ENCODE data around the gene RAB44.

RAB44 gene

GRCh38 chr6:36688063-36688738 is 9.4 kb upstream of the RAB44 start:
- no peaks in the 10 kb centered on the region for H3K36me3 ChIP-seq (ENCODE audit: insufficient read depth, low read length)
- no peak overlapping the region for H3K27ac ChIP-seq
- H3K4me3 ChIP-seq: no peak overlapping the region
- H3K9ac ChIP-seq (ENCODE audit: insufficient read length): no peak overlapping the region
- H3K9me3 ChIP-seq (ENCODE audit: low read depth, low read length): no peaks in the 10 kb centered on the region
- DNase-seq (ENCODE audit: low read depth, low spot score): no peak
- TF ChIP-seq EZH2 (IDR thresholded peaks at IDR 0.05) (no peak), POLR2AphosphoS5 (IDR thresholded peaks at IDR 0.05; ENCODE audit: borderline replicate concordance, low read depth, low read length) (no peak), FOXP2 (optimal IDR thresholded peaks at IDR 0.05; ENCODE audit: control extremely low read depth, extremely low read length, insufficient read depth) (no peak)

DNA sequence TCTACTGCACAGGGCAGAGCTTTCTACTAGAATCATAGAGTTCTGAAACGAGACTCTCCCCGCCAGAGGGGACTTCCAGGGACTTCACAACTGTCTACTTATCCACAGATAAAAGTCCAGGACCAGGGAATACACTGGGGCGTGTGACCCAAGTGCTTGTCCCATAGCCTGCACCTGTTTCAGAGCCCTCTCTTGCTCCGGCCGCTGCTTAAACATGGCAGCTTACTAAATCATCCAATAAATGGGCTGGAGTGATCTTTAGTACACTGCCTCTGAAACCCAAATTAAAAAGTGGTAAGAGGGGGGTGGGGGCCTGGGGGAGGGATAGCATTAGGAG is 8.9 kb upstream of the RAB44 start:
- Histone ChIP-seq H3K9me3 (ENCODE audit: low read depth, low read length) (no peaks in the 10 kb centered on the region), H3K9ac (ENCODE audit: insufficient read length) (no peak overlapping the region), H3K4me3 (no peak overlapping the region), H3K27ac (no peak overlapping the region), H3K36me3 (ENCODE audit: insufficient read depth, low read length) (no peaks in the 10 kb centered on the region)
- no peak for DNase-seq (ENCODE audit: low read depth, low spot score)
- no peak for TF ChIP-seq POLR2AphosphoS5 (IDR thresholded peaks at IDR 0.05; ENCODE audit: borderline replicate concordance, low read depth, low read length)
- no peak for TF ChIP-seq EZH2 (IDR thresholded peaks at IDR 0.05)
- no peak for TF ChIP-seq FOXP2 (optimal IDR thresholded peaks at IDR 0.05; ENCODE audit: control extremely low read depth, extremely low read length, insufficient read depth)

- Histone ChIP-seq H3K4me3 (no peak overlapping the region), H3K27ac (no peak overlapping the region), H3K9ac (ENCODE audit: insufficient read length) (no peak overlapping the region), H3K36me3 (ENCODE audit: insufficient read depth, low read length) (no peaks in the 10 kb centered on the region), H3K9me3 (ENCODE audit: low read depth, low read length) (no peaks in the 10 kb centered on the region)
- no peak for DNase-seq (ENCODE audit: low read depth, low spot score)
- no peak for TF ChIP-seq FOXP2 (optimal IDR thresholded peaks at IDR 0.05; ENCODE audit: control extremely low read depth, extremely low read length, insufficient read depth)
- no peak for TF ChIP-seq EZH2 (IDR thresholded peaks at IDR 0.05)
- no peak for TF ChIP-seq POLR2AphosphoS5 (IDR thresholded peaks at IDR 0.05; ENCODE audit: borderline replicate concordance, low read depth, low read length)
Measured at GRCh38 chr6:36691011-36691410, 6.6 kb upstream of the RAB44 start.

DNA sequence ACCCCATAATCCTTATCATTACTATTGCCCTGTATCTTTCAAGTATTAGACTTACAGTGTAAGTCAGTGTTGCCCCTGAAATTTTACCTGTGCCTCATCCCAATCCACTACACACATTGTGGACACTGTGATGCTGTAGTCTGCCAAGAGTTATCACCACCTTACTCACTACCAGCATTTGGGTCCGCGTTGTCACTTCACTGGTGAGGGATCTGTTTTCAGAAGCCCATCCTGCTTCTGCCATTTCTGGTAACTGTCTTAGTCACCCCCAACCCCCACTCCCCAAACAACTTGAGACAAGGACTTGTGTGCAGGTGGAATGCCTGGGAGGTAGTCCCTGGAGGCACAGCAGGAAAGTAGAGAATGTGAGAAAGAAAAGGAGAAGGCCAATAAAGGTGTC is 6.0 kb upstream of the RAB44 start:
- DNase-seq (ENCODE audit: low read depth, low spot score): no peak
- Histone ChIP-seq H3K36me3 (ENCODE audit: insufficient read depth, low read length) (no peaks in the 10 kb centered on the region), H3K4me3 (no peak overlapping the region), H3K9me3 (ENCODE audit: low read depth, low read length) (no peaks in the 10 kb centered on the region), H3K9ac (ENCODE audit: insufficient read length) (no peak overlapping the region), H3K27ac (no peak overlapping the region)
- no peak for TF ChIP-seq EZH2 (IDR thresholded peaks at IDR 0.05)
- TF ChIP-seq POLR2AphosphoS5 (IDR thresholded peaks at IDR 0.05; ENCODE audit: borderline replicate concordance, low read depth, low read length): no peak
- TF ChIP-seq FOXP2 (optimal IDR thresholded peaks at IDR 0.05; ENCODE audit: control extremely low read depth, extremely low read length, insufficient read depth): no peak

DNA sequence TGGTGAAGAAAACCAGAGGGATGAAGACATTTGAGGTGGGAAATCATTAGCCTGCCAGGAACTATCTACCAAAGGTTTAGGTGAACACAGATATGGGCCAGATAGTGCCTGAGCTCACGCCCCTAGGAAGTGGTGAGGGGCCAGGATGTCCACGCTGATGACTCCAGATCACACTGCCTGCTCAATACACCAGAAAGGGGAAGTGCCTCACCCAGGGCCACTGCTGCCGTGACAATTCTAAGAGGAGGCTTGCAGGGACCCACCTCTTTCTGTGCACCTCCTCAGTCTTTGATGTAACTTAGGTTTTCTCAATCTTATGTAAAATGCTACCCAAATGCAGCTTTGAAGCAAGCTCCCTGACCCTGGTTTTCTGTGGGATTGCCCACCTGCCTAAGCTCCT is 5.4 kb upstream of the RAB44 start:
- no peak for DNase-seq (ENCODE audit: low read depth, low spot score)
- no peak for TF ChIP-seq FOXP2 (optimal IDR thresholded peaks at IDR 0.05; ENCODE audit: control extremely low read depth, extremely low read length, insufficient read depth)
- TF ChIP-seq POLR2AphosphoS5 (IDR thresholded peaks at IDR 0.05; ENCODE audit: borderline replicate concordance, low read depth, low read length): no peak
- TF ChIP-seq EZH2 (IDR thresholded peaks at IDR 0.05): no peak
- H3K36me3 ChIP-seq (ENCODE audit: insufficient read depth, low read length): no peaks in the 10 kb centered on the region
- H3K9me3 ChIP-seq (ENCODE audit: low read depth, low read length): no peaks in the 10 kb centered on the region
- H3K9ac ChIP-seq (ENCODE audit: insufficient read length): no peak overlapping the region
- H3K4me3 ChIP-seq: no peak overlapping the region
- no peak overlapping the region for H3K27ac ChIP-seq

DNA sequence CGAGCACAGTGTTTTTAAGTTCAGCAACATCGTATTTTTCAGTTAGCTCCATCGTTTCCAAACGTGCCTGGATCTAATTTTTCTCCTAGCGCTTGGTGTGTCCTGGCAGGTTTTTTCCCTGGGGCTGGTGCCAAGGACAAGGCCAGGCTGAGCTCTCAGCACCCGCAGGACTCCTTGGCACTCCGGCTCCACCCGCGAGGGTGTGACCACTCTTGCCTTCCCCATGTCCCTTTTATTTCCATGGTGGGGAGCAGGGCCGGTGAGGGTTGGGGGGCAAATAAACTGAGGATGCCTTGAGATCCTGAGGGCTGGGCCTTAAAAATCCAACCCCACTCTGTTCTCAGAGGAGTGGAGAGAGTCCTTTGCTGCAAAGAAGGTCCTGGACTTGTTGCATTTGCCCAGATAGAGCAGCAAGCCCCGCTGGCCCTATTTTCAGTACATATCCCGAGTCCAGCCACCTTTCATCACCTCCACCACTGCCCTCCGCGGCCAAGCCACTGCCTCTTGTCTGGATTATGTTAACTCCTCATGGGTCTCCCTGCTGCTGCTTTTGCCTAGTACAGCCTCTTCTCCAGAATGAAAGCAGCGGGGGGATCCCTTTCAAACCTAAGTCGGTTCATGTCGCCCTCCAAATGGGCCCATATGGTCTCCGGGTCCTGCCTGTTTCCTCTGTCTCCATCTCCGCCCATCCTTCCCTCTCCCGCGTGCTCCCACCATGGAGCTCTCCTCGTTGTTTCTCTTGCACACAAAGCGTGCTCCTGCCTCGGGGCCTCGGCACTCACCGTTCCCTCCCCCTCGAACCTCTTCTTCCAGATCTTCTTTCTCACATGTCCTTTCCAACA is 4.5 kb upstream of the RAB44 start:
- no peak overlapping the region for H3K27ac ChIP-seq
- no peak for TF ChIP-seq POLR2AphosphoS5 (IDR thresholded peaks at IDR 0.05; ENCODE audit: borderline replicate concordance, low read depth, low read length)
- TF ChIP-seq FOXP2 (optimal IDR thresholded peaks at IDR 0.05; ENCODE audit: control extremely low read depth, extremely low read length, insufficient read depth): no peak
- TF ChIP-seq EZH2 (IDR thresholded peaks at IDR 0.05): no peak

DNA sequence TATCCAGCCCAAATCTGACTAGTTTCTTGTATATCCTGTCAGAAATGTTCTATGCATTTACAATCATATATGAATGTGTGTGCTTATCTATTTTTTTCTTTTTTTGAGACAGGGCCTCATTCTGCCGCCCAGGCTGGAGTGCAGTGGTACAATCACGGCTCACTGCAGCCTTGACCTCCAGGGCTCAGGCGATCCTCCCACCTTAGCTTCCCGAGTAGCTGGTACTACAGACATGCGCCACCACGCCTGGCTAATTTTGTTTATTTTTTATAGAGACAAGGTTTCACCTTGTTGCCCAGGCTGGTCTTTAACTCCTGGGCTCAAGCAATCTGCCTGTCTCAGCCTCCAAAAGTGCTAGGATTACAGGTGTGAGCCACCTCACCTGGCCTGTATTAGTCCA is 3.0 kb upstream of the RAB44 start:
- H3K27ac ChIP-seq: no peak overlapping the region
- no peak overlapping the region for H3K9ac ChIP-seq (ENCODE audit: insufficient read length)
- no peak for DNase-seq (ENCODE audit: low read depth, low spot score)
- H3K4me3 ChIP-seq: no peak overlapping the region
- TF ChIP-seq FOXP2 (optimal IDR thresholded peaks at IDR 0.05; ENCODE audit: control extremely low read depth, extremely low read length, insufficient read depth) (no peak), EZH2 (IDR thresholded peaks at IDR 0.05) (no peak), POLR2AphosphoS5 (IDR thresholded peaks at IDR 0.05; ENCODE audit: borderline replicate concordance, low read depth, low read length) (no peak)
- no peaks in the 10 kb centered on the region for H3K36me3 ChIP-seq (ENCODE audit: insufficient read depth, low read length)
- H3K9me3 ChIP-seq (ENCODE audit: low read depth, low read length): no peaks in the 10 kb centered on the region

More for the DNA sequence above, 4.5 kb upstream of the RAB44 start:
- Histone ChIP-seq H3K36me3 (ENCODE audit: insufficient read depth, low read length) (no peaks in the 10 kb centered on the region), H3K9me3 (ENCODE audit: low read depth, low read length) (no peaks in the 10 kb centered on the region), H3K9ac (ENCODE audit: insufficient read length) (no peak overlapping the region), H3K4me3 (no peak overlapping the region)
- DNase-seq (ENCODE audit: low read depth, low spot score): no peak

GRCh38 chr6:36695414-36695813 is 2.2 kb upstream of the RAB44 start:
- no peak overlapping the region for H3K9ac ChIP-seq (ENCODE audit: insufficient read length)
- H3K36me3 ChIP-seq (ENCODE audit: insufficient read depth, low read length): no peaks in the 10 kb centered on the region
- H3K27ac ChIP-seq: no peak overlapping the region
- no peaks in the 10 kb centered on the region for H3K9me3 ChIP-seq (ENCODE audit: low read depth, low read length)
- TF ChIP-seq POLR2AphosphoS5 (IDR thresholded peaks at IDR 0.05; ENCODE audit: borderline replicate concordance, low read depth, low read length): no peak
- TF ChIP-seq EZH2 (IDR thresholded peaks at IDR 0.05): no peak
- no peak for TF ChIP-seq FOXP2 (optimal IDR thresholded peaks at IDR 0.05; ENCODE audit: control extremely low read depth, extremely low read length, insufficient read depth)
- no peak for DNase-seq (ENCODE audit: low read depth, low spot score)
- H3K4me3 ChIP-seq: no peak overlapping the region

Data from SK-N-MC (cell line).